ENCODE measurements around the gene C11orf86. TPM values are rescaled to one million over a fixed set of nuclear protein-coding genes. Genes with fewer than 3 reads are reported as not detected.

Gene C11orf86
- total and polyA plus RNA-seq, 10 of the 15 experiments (the other 5 are each of a cell fraction or from before 2014, with no cell fraction given): not detected

GRCh38 chr11:67022341-67022933, 47.3 kb downstream of the C11orf86 start:
- no peak for TF ChIP-seq IKZF1 (conservative IDR thresholded peaks at IDR 0.05)
- TF ChIP-seq FOXM1 (IDR thresholded peaks at IDR 0.05; ENCODE audit: low read depth, low read length): no peak
- peak; percentile 35 for TF ChIP-seq SUZ12 (IDR thresholded peaks at IDR 0.05; ENCODE audit: unreplicated experiment)
- TF ChIP-seq MYC (IDR thresholded peaks at IDR 0.05; ENCODE audit: insufficient read depth, insufficient read length, insufficient replicate concordance, low read length, severe bottlenecking): no peak
- TF ChIP-seq E2F4 (IDR thresholded peaks at IDR 0.05; ENCODE audit: low read depth, low read length): no peak
- no peak for TF ChIP-seq MXI1 (IDR thresholded peaks at IDR 0.05; ENCODE audit: low read depth, low read length)
- TF ChIP-seq USF2 (IDR thresholded peaks at IDR 0.05; ENCODE audit: borderline replicate concordance, low read depth, low read length): no peak
- no peaks in the 10 kb centered on the region for H4K20me1 ChIP-seq (ENCODE audit: control insufficient read depth, insufficient read depth)
- peaks cover 0 to 8% of the 10 kb centered on the region in 2 experiments; a peak in 3 of 4 replicates for H3K27me3 ChIP-seq (replicated peaks in 1 of 2; ENCODE audit: control insufficient read depth in 2 of 2, insufficient read depth in 2 of 2, low read length in 1 of 2)
- no TSS peak for BruUV-seq (replicated peaks)
- WGBS (ENCODE audit: insufficient coverage, insufficient replicate concordance, low lambda C conversion rate, missing lambda C conversion rate): 53% methylated on average over 20 of the region's 20 CpGs
- intact Hi-C loops (cut with micrococcal nuclease; ENCODE audit: unreplicated experiment) (no loop called here), in situ Hi-C loops (cut with MboI) (no loop called here)
- ATAC-seq (no peak), DNase-seq (ENCODE audit: low read depth, low spot score) (no peak), FAIRE-seq (no peak)
- ChIA-PET SMC1A (ENCODE audit: uncharacterized antibody, unreplicated experiment) (no interaction called here), POLR2A (no interaction called here), CTCF (interaction anchor here (1.0 to 1.2 kb wide), 3 partner anchors 15 to 24 kb away, joined by 3 read pairs; no protein-coding TSS in a partner anchor), RAD21 (ENCODE audit: unreplicated experiment) (interaction anchor here (0.7 kb wide), 1 partner anchor 579 kb away, joined by 3 read pairs; no protein-coding TSS in a partner anchor)
- H3K4me2 ChIP-seq (ENCODE audit: control insufficient read depth, insufficient read depth): no peak overlapping the region
- H3K4me1 ChIP-seq (ENCODE audit: control insufficient read depth, insufficient read depth, low read length): peaks cover 23% of the 10 kb centered on the region
- no peak overlapping the region for H3K4me3 ChIP-seq
- H3K9me3 ChIP-seq (replicated peaks; ENCODE audit: control insufficient read depth, insufficient read depth, low read length): no peaks in the 10 kb centered on the region; the same call in 2 of the 3 replicates
- no peak overlapping the region for H3K9ac ChIP-seq (ENCODE audit: control insufficient read depth, insufficient read depth, low read length)
- H2AFZ ChIP-seq (ENCODE audit: control insufficient read depth, low read depth, low read length): no peak overlapping the region
- H3K27ac ChIP-seq (ENCODE audit: control insufficient read depth, insufficient read depth): no peak overlapping the region
- H3K36me3 ChIP-seq (ENCODE audit: control insufficient read depth in 2 of 2, insufficient read depth in 2 of 2, low read length in 1 of 2): no peaks in the 10 kb centered on the region
- no peaks in the 10 kb centered on the region for H3K79me2 ChIP-seq (ENCODE audit: control insufficient read depth, insufficient read depth, low read length)
